ENCODE measurements around the gene PTPN6.

The PTPN6 gene

GRCh38 chr12:7008864-7009263 is 57.7 kb downstream of the PTPN6 start:
- Mint-ChIP-seq H3K4me3 (no peak overlapping the region), H3K4me1 (ENCODE audit: low read depth) (peaks cover 32% of the 10 kb centered on the region), H3K9me3 (ENCODE audit: low read depth) (no peaks in the 10 kb centered on the region), H3K27me3 (no peaks in the 10 kb centered on the region), H3K36me3 (no peaks in the 10 kb centered on the region), H3K27ac (no peak overlapping the region)

GRCh38 chr12:7009512-7009911 is 58.4 kb downstream of the PTPN6 start:
- peaks cover 37% of the 10 kb centered on the region for H3K4me1 Mint-ChIP-seq (ENCODE audit: low read depth)
- H3K9me3 Mint-ChIP-seq (ENCODE audit: low read depth) = no peaks in the 10 kb centered on the region
- H3K27ac Mint-ChIP-seq = no peak overlapping the region
- no peaks in the 10 kb centered on the region for H3K27me3 Mint-ChIP-seq
- no peaks in the 10 kb centered on the region for H3K36me3 Mint-ChIP-seq
- H3K4me3 Mint-ChIP-seq = no peak overlapping the region

Data from activated naive CD8-positive, alpha-beta T cell (primary cell).